ENCODE results near the gene COL23A1. TPM values are rescaled to one million over a fixed set of nuclear protein-coding genes. Genes with fewer than 3 reads are reported as not detected.
"Not testable (repeated sequence)": the region's sequence is repeated elsewhere in the genome, so short reads cannot be mapped to it uniquely, and the experiment has no call there.

The COL23A1 gene
- total RNA-seq, 1 donor from 2014 or later: 0.40 TPM

DNA sequence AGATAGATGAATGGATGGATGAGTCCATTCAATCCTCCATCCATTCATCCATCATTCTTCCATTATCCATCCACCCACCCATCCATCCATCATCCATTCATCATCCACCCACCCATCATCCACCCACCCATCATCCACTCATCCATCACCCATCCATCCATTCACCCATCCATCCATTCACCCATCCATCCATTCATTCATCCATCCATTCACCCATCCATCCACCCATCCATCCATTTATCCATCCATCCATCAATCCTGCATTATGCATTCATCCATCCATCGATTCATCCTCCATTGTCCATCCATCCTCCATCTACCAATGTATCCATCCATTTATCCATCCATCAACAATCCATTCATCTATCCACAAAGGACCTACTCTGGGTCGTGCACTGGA is 344.8 kb downstream of the COL23A1 start:
- DNase-seq (ENCODE audit: low read depth): no peak

DNA sequence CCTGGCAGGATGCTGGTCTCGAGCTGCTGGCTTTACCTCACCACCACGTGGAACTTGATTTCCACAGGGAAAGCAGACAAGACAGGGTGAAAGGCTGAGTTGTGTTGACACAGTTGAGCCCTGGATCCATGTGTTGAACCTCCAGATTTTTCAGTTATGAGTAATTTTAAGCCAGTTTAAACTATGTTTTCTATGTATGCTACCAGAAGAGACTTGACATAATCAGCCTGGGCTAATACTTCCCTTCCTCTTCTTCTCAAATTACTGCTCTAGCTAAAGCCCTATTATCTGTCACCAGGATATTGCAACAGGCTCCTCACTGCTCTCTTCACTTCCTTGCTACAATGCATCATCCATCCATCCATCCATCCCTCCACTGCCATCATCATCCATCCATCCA is 345.6 kb downstream of the COL23A1 start:
- no peak for DNase-seq (ENCODE audit: low read depth)

DNA sequence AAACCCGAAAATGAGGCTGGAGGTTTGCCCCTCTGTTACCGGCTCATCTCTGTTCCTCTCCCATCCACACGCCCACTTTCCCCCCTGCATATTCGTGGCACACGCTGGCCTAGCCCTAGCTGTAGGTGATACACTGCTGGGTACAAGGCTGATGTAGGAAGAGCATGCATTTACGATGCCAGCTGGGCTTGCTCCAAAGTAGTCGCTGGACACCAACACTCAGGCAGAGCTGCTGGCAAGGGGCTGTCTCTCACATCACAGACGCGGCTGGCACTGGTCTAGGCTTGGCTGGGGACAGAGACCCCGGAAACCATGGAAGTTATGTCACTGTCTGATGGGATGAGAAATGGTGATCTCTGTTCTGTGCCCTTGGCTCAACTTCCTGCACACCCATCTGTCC is 347.8 kb downstream of the COL23A1 start:
- no peak for DNase-seq (ENCODE audit: low read depth)

DNA sequence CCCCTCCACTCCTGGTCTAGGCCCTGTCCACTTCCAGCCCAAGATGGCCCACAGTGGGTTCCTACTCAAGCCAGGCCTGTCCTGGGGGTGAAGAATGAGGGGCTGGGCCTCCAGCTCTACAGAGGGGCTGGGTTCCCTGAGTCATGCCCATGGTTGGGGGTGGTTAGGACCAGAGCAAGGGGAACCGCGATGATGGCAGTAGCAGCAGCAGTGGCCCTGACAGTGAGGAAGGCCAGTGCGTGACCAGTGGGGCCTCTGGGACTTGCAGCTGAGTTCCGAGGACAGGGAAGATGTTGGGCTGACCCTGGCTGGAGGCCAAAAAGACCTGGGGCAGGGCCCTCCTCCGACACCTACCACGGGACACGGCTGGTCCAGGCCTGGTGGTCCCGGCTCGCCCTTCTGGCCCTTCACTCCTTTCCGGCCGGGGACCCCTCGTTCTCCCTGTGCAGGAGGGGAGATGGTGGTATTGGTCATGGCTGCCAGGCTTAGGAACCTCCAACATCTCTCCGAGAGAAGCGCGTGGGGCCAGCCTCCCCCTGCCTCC is 348.4 kb downstream of the COL23A1 start:
- no peak for DNase-seq (ENCODE audit: low read depth)

DNA sequence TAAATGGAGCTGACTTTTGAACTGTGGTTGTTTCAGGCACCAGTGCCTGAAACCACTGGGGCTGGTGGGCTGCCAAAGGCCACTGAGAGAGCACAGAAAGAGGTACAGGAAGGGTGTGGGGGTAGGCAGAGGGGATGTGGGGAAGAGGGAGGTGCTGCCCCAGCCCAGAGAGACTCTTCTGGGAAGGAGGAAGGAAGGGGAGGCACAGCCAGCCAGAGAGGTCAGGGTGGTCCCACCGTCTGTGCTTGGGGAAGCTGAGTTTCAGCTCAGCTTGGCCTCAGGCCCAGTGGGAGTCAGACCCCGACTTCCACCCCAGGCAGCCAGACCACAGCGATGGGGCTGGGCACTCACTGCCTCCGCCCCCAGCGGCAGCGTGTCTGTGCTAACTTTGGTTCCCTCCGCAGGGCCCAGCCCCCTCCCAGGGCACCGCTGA is 348.9 kb downstream of the COL23A1 start:
- no peak for DNase-seq (ENCODE audit: low read depth)

DNA sequence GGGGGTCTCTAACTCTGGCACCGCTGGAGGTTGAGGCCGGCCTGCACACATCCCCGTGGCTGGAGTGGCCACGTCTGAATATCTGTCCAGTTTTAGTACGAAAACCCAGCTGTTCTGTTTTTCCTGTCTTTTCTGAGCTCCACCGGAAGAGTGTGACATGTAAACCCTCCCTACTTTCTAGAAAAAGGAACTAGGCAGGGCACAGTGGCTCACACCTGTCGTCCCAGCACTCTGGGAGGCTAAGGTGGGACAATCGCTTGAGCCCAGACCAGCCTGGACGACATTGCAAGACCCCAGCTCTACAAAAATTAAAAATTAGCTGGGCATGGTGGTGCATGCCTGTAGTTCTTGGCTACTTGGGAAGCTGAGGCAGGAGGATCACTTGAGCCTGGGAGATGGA is 349.4 kb downstream of the COL23A1 start:
- no peak for DNase-seq (ENCODE audit: low read depth)

DNA sequence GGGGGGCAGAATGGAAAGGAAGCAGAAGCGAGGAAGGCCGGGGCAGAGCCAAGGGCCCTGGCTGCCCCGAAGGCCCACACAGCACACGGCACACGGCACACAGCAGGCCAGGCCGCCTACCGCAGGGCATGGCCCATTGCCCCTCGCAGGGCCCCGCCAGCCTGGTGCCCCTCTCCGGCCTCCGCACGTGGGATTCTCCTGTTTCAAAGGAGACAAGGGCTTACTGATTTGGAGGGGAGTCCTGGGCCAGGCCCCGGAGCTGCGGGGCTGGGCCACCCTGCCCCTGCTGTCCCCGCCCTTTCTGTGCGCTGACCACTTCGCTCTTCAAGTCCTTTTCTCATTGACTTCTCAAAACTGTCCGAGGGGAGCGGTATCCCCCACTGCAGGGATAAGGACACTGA is 349.9 kb downstream of the COL23A1 start:
- DNase-seq (ENCODE audit: low read depth): no peak

DNA sequence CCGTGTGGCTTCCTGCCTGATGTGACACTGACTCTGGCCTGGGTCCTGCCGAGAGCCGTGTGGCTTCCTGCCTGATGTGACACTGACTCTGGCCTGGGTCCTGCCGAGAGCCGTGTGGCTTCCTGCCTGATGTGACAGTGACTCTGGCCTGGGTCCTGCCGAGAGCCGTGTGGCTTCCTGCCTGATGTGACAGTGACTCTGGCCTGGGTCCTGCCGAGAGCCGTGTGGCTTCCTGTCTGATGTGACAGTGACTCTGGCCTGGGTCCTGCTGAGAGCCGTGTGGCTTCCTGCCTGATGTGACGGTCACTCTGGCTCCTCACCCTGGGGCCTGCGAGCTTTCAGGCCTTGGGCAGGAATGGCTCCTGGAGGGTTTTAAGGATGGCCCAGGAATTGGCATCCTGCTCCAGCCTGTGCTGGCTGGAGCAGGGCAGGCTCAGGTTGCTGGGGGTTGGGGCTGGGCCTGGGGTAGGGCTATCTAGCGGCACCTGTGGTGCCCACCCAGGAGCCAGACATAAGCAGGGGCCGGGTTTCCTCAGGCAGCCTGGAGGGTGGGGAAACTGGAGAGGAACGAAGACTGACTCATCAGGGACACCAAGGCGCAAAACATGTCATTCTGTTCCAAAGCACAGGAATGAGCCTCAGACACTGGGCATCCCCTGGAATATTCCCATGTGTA is 350.4 kb downstream of the COL23A1 start:
- not testable (repeated sequence) for DNase-seq (ENCODE audit: low read depth)

DNA sequence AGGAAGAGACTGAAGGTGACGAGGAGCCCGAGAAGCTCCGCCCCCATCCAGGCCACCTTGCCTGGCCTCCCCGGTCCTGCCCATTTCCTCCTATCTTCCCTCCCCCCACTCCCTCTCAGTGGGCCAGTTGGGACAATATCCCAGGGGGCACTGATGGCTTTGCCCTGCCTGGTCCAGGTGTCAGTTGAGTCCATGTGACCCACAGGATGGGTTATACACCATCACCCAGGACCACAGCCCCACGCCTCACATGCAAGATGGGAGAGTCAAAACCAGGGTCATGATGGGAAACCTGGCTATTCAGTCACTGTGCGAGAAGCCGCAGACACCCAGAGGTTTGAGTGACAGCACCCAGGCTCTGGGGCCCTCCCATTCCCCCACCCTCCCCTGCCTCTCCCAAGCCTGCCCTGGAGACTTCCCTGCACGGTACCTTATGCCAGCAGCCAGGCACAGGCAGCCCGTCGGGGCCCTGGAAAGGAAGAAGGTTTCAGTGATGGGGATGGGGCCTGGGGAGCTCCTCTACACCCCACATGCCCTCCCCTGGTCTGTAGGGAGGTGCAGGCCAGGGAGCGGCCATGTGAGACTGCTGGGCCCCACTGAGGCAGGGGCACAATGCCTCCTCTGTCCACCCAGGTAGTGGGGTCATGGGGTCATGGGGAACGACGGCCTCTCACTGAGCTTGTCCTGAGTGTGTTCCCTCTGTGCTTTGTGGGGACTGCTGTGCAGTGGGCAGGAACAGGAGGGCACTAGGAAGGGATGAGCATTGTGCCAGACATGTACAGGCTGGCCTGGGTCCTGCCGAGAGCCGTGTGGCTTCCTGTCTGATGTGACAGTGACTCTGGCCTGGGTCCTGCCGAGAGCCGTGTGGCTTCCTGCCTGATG is 351.2 kb downstream of the COL23A1 start:
- no peak for DNase-seq (ENCODE audit: low read depth)

DNA sequence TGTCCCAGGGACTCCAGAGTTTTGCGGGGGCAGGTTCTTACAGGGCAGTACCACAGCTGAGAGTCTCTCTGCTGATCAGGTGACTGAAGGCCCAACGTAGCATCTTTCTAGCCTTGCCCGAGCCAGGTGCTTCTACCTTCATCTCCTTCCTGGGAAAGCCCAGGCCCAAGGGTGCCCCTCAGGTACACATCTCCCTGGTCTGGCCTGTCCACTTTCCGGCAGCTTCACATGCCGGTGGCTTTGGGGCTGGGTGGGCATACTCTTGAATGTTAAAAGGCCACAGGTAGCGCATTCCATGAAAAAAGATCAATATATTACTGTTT is 351.9 kb downstream of the COL23A1 start:
- DNase-seq (ENCODE audit: low read depth): no peak

DNA sequence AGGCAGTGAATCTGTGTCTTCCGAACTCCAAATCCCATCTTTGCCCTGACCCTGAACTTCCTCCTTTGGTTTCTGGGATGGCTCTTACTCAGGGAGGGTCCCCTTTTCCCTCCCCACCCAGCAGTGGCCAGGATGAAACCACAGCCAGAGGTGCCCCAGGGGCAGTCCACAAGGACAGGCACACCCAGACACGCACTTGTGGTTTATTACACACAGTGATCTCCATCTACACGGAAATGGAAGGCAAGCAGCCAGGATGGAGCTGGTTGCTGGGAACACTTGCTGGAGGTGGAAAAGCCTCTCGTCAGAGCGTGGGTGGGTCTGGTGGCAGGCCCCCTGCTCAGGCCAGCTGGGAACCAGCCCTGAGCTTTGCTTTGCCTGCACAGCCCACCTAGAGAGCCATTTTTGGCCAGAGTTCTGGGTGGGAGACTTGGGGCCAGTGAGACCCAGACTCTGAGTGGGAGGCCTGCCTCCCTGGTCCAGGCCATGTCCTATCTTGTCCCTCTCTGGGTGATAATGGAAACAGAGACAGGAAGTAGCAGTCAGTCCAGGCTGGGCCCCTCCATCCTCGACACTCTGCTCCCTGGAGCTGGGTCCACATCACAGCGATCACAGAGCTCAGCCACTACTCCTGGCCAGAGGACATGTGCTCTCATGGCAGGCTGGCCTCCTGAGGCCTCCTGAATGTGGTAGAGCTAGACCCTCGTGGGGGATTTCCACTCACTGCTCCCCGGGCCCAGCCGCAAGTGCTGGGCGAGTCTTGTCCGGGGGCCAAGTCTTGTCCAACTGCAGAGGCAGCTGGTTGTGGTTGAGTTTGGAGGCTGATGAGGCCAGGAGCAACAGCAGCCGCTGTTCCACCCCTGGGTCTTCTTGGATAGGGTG is 352.5 kb downstream of the COL23A1 start:
- DNase-seq (ENCODE audit: low read depth): no peak

DNA sequence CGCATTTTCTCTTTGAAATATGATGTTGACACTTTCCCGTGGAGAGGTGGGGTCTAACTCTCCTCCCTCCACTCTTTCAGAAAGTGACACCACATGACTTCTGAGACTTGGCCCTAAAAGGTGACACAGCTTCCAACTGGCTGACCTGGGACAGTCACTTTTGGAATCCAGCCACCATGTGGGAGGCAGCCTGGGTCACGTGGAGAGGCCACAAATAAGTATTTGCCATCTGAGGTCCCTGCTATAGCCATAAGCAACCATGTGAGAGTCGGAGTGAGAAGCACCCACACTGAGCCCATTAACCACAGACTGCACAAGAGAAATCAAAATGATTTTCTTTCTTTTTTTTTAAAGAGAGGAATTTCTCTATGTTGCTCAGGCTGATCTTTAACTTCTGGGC is 353.5 kb downstream of the COL23A1 start:
- DNase-seq (ENCODE audit: low read depth): peak; percentile 29

DNA sequence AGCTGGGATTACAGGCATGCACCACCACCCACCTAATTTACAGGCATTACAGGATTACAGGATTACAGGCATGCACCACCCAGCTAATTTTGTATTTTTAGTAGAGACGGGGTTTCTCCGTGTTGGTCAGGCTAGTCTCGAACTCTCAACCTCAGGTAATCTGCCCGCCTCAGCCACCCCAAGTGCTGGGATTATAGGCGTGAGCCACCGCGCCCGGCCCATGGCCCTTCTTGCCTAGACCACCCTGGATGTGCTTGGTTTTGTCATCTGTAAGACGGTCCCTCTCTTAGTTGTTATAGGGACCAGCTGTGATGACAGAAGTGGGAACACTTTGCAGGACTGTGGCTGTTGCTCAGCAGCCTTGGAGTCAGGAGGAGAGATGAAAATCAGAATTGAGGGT is 354.1 kb downstream of the COL23A1 start:
- no peak for DNase-seq (ENCODE audit: low read depth)

DNA sequence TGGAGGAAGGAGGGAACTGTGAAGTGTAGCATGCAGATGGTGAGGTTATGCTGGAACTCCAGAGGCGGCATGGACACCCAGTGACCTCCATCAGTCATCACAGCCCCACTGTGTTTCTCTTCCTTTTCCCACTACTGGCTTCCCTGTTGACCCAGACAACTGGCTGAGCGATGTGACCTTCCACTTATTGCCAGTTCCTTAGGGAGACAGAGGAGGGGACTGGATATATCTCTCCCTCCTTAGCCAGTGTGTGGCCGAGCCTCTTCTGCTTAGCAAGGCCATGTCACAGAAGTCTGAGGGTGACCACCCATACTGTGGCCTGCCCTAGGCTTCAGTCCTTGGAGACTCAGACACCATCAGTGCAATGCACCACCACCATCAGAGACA is 354.6 kb downstream of the COL23A1 start:
- no peak for DNase-seq (ENCODE audit: low read depth)

DNA sequence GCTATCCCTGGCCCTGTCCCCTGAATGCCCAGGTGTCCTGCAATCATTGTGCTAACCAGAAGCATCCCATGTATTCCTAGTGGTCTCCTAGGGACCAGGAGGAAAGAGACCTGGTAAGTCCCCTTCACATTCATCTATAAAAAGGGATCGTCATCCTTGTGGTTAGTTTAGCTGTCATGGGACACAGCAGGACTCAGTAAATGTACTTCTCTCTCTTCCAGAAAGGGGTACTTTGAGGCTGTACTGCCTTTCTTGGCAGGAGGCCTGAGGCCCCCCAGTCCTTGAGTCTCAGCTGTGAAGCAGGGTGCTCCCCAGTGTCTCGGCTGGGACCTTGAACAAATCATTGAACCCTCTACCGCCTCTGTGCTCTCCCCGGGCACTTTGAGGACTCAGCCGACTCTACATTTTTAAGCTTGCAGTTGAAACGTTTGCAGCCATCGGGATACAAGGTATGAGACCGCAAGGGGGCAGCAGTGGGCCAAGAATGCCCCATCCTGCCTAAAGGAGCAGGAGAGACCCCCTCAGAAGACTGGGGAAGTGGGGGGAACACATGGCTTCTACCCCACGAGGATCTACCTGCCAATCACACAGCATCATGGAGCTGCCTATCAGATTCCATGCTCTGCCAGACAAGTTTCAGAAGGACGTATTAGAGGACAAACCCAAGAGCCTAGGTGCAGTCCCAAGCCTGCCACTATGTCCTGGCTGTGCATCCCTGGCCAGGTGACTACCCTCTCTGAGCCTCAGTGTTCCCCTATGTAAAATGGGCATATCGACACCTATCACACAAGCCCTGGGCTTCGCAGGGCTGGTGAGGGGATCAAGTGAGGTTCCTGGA is 355.2 kb downstream of the COL23A1 start:
- DNase-seq (ENCODE audit: low read depth): peak; percentile 42

DNA sequence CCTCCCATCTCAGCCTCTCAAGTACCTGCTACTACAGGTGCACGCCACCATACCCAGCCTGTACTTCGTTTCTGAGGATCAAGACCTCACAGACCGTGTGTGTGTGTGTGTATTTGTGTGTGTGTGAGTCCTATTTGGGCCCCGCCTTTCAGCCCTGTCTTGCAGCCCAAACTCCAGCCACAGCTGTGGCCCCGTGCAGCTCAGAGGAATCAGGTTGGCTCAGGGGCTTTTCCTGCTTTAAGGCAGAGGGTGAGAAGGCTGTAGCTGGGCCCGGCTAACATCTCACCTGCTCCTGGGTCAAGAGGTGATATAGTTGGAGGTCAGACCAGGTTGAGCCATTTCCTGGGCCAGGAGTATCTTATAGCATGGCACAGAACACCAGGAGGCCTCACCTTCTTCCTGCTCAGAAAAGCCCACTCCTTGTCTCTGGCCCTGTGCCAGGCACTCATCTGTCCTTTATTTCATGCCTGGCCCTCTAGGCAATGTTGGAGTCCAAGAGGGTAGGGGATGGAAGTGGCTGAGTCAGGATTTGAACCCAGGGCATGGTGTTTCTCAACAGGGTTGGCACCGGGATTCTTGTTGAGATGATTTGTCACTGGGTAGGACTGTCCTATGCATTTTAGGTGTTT is 356.0 kb downstream of the COL23A1 start:
- DNase-seq (ENCODE audit: low read depth): no peak

DNA sequence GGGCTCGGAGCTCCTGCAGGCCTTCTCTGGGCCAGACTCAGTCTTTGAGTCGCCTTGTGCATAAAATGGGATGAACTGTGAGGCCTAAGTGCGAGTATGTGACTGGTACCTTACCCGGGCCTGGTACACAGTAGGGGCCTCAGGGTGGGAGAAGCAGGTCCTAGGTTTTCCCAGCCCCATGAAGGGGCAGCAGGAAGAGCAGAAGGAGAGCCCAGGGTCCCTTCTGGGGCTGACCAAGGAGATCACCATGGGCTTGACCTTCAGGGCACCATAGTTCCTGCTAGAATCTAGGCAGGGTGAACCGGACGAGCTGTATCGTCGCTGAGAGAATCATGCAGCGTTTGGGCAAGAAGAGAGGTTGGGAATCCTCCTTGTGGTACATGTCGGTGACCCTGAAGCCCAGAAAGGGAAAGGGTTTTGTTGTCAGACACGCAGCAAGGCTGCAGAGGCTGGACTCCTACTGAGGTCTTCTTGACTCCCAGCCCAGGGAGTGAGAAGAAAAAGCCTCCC is 357.2 kb downstream of the COL23A1 start:
- no peak for DNase-seq (ENCODE audit: low read depth)

DNA sequence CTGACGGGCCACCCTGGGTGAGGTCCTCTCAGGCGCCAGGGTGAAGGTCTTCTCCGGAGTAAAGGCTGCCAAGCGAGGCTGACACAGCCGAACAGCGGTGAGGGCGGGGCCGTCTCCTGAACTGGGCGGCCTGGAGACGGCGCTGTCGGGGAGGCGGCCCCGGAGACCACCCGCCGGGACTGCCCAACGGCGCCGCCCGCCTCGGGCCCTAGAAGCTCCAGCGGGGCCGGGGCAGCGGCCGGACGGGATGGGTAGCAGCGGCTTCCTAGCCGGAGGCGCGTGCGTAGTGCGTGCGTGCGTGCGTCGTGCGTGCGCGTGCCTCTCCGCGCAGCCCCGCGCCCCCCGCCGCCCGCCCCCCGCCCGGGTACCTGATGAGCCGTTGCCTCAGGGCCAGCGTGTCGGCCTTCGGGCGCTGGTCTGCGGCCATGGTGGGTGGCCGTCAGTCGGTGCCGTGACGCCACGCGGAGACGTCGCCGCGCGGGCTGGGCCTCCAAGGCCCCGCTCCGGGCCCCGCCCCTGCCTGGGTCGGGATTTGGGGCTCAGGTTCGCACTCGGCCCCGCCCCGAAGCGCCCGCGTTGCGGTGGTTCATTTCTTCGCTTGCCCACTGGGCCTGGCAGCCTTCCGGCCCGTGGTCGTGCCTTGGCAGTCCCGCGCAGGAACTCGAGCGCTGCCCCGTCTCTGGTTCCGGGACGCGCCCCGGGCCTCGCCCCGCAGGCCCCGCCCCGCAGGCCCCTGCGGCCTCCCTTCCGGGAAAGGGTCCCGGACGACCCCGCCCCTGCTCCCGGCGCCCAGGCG is 357.9 kb downstream of the COL23A1 start, which contains the start of gene PHYKPL:
Gene PHYKPL (minus strand): TSS at position 679 of the 796 bp plus-strand sequence. CDS start 252 bp downstream, at position 427.
- DNase-seq (ENCODE audit: low read depth): no peak

DNA sequence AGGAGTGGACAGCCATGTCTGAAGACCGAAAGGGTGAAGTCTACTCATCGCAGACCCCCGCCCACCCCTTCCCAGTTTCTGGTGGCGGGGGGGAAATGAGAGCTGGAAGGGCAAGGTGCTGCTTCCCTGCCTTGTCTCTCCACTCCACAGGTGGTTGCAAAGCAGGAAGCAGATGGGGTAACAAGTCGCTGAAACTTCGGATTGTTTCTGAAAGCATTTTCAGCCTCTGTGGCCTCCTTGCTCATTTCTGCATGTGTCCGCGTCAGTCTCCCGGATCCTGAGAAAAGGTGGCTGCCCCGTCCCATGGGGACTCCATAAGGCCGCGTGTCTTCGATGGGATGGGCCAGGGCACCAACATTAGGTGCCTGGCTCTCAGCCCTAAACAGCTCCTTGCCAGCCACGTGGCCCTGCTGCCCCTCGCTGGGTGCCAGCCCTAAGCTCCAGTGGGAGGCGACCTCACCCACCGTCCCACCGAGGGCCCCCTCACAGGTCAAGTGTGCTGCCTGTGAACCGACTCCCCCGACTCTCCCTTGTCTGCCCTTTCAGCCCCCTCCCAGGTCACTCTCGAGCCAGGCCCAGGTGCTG is 358.6 kb downstream of the COL23A1 start:
- DNase-seq (ENCODE audit: low read depth): no peak

Data from renal cortical epithelial cell (primary cell).